ENCODE data around the gene SRGAP2.
"Not testable (repeated sequence)": the region's sequence is repeated elsewhere in the genome, so short reads cannot be mapped to it uniquely, and the experiment has no call there.

- not testable (repeated sequence) for TF ChIP-seq ELF4 (CRISPR knock-in tag; IDR thresholded peaks at IDR 0.05; ENCODE audit: low read depth); MAX (CRISPR knock-in tag; IDR thresholded peaks at IDR 0.05); NFYB (CRISPR knock-in tag; conservative IDR thresholded peaks at IDR 0.05; ENCODE audit: low read depth); SP1 (CRISPR knock-in tag; conservative IDR thresholded peaks at IDR 0.05); ATF1 (CRISPR knock-in tag; IDR thresholded peaks at IDR 0.05); CTCF (IDR thresholded peaks at IDR 0.05); SMAD3 (CRISPR knock-in tag; IDR thresholded peaks at IDR 0.05; ENCODE audit: borderline replicate concordance); NR3C1 (CRISPR knock-in tag; conservative IDR thresholded peaks at IDR 0.05; ENCODE audit: low read depth); USF1 (CRISPR knock-in tag; IDR thresholded peaks at IDR 0.05); TCF7 (CRISPR knock-in tag; IDR thresholded peaks at IDR 0.05; ENCODE audit: low read depth); MLX (CRISPR knock-in tag; IDR thresholded peaks at IDR 0.05); CREM (CRISPR knock-in tag; IDR thresholded peaks at IDR 0.05); MXD4 (CRISPR knock-in tag; IDR thresholded peaks at IDR 0.05; ENCODE audit: borderline replicate concordance); ZNF512 (CRISPR knock-in tag; IDR thresholded peaks at IDR 0.05; ENCODE audit: borderline replicate concordance)
Measured at GRCh38 chr1:206225386-206225785, 22.0 kb downstream of the SRGAP2 start.
